Measurements from ENCODE around the gene SRD5A1.

DNA sequence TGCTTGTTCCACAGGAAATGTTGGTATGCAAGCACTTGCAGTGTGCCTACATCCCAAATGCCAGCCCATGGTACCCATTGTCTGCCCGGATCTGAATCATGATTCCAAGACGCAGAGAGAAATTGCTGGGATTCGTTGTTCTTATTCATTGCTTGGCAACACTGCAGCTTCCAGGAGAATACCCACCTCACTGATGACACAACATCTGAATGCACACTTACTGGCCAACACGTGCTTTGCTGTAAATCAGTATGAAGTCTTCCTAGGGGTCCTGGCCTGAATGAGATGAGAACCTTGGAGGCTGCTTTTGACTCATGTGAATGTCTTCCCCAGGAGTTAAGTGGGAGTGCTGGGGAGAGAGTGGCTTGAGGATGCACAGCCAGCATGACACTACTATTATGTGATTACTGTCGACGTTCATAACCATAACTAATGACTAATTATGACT, 11.6 kb downstream of the SRD5A1 start:
- TF ChIP-seq GATA2 (IDR thresholded peaks at IDR 0.05; ENCODE audit: low read depth, low read length) (no peak), GATA3 (IDR thresholded peaks at IDR 0.05; ENCODE audit: low read depth, low read length) (no peak)

All from SH-SY5Y (cell line).